Kidney (tissue), 14 donors: ENCODE data around the gene PITX1. TPM values are rescaled to one million over a fixed set of nuclear protein-coding genes. Genes with fewer than 3 reads are reported as not detected.
A peak's percentile ranks its signal among the peaks of the same experiment; 100 is the strongest.

Experiments
- DNase-seq, 5 donors: peaks; one replicate each; pipeline ENCODE4 v3.0.0-alpha.2; 2013 to 2020
- FAIRE-seq: peaks from 2 replicates; lab custom pipeline; 2012; peaks lifted over from hg19 to GRCh38; lab: Jason Lieb, UNC
- H3K27ac ChIP-seq, 2 donors: one replicate each; pipeline ENCODE4 v1.7.0; 2013; ENCODE audit warnings: low read depth in 2 of 2, low read length in 2 of 2, inconsistent platforms in 1 of 2
- H3K27me3 ChIP-seq: one replicate; pipeline ENCODE4 v1.7.1; 2013; ENCODE audit warnings: low read length, inconsistent platforms; ENCODE audit not compliant: control insufficient read depth, insufficient read depth
- H3K36me3 ChIP-seq, 3 donors: one replicate each; pipeline versions ENCODE4 v1.7.0 to v1.7.1; 2013; ENCODE audit warnings: low read length in 3 of 3, control low read depth in 1 of 3, inconsistent platforms in 1 of 3; ENCODE audit not compliant: insufficient read depth in 3 of 3, control insufficient read depth in 2 of 3
- H3K4me1 ChIP-seq, 3 donors: one replicate each; pipeline versions ENCODE4 v1.7.0 to v1.7.1; 2013; ENCODE audit warnings: low read length in 3 of 3, inconsistent platforms in 1 of 3, low read depth in 1 of 3; ENCODE audit not compliant: control insufficient read depth in 2 of 3, insufficient read depth in 2 of 3
- H3K4me3 ChIP-seq, 3 donors: one replicate each; pipeline versions ENCODE4 v1.7.0 to v1.8.1; 2013; ENCODE audit warnings: low read length in 3 of 3, control low read depth in 1 of 3, inconsistent platforms in 1 of 3
- H3K9ac ChIP-seq, 3 donors: one replicate each; pipeline versions ENCODE4 v1.7.0 to v1.7.1; 2013; ENCODE audit warnings: low read length in 3 of 3, control low read depth in 1 of 3, inconsistent platforms in 1 of 3
- H3K9me3 ChIP-seq, 3 donors: one replicate each; pipeline versions ENCODE4 v1.7.0 to v1.7.1; 2013; ENCODE audit warnings: low read length in 3 of 3, control low read depth in 1 of 3, inconsistent platforms in 1 of 3; ENCODE audit not compliant: control insufficient read depth in 2 of 3, insufficient read depth in 1 of 3
- intact Hi-C: fragments of 100-400 bp; cut with DNase I; formaldehyde crosslinking; loops from one replicate; pipeline ENCODE4 v1.11.1; 2022
- polyA plus RNA-seq: library from polyadenylated mRNA; stranded (reverse); fragments of 350-450 nt; fragmentation: Illumina TruSeq; extraction: RNeasy Lipid Tissue Mini Kit (QIAGEN cat#74804); gene quantifications from one replicate; pipeline ENCODE4 v1.2.3, GENCODE V29; 2014; ENCODE audit warnings: low read depth, low replicate concordance; ENCODE audit not compliant: insufficient read depth
- total RNA-seq: library from RNA; stranded (reverse); fragmentation: NEBNext Ultra II Directional; extraction: Animal tissue kit (Norgen Biotek cat#: 25700); gene quantifications from one replicate; pipeline ENCODE4 v1.2.1, GENCODE V29; 2021
- TF ChIP-seq, protein P1 (sequence below): IDR thresholded peaks from 3 replicates; pipeline ENCODE4 v1.5.1; 2012; ENCODE audit warnings: mild to moderate bottlenecking, moderate library complexity, borderline replicate concordance; ENCODE audit not compliant: insufficient read depth; ENCODE audit errors: extremely low read depth
- donor health status: control.
- donor health status: control.
- donor health status: control.
- donor health status: control.
- donor health status: control.
- donor health status: DM: yes; HTN: yes; CAD: no.
- donor health status: Normal renal cell carcinoma (clear cell type).

The PITX1 gene
- total and polyA plus RNA-seq, 2 donors from 2014 or later, result not detected

- H3K9me3 ChIP-seq, result peaks cover 0 to 8% (median 3%) of the 10 kb centered on the region in 3 donors
- no peak overlapping the region for H3K4me3 ChIP-seq
- TF ChIP-seq, protein P1, sequence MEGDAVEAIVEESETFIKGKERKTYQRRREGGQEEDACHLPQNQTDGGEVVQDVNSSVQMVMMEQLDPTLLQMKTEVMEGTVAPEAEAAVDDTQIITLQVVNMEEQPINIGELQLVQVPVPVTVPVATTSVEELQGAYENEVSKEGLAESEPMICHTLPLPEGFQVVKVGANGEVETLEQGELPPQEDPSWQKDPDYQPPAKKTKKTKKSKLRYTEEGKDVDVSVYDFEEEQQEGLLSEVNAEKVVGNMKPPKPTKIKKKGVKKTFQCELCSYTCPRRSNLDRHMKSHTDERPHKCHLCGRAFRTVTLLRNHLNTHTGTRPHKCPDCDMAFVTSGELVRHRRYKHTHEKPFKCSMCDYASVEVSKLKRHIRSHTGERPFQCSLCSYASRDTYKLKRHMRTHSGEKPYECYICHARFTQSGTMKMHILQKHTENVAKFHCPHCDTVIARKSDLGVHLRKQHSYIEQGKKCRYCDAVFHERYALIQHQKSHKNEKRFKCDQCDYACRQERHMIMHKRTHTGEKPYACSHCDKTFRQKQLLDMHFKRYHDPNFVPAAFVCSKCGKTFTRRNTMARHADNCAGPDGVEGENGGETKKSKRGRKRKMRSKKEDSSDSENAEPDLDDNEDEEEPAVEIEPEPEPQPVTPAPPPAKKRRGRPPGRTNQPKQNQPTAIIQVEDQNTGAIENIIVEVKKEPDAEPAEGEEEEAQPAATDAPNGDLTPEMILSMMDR, result no peak
- no peaks in the 10 kb centered on the region for H3K27me3 ChIP-seq
- no peak overlapping the region for H3K27ac ChIP-seq
- intact Hi-C loops, result no loop called here
- no peaks in the 10 kb centered on the region for H3K36me3 ChIP-seq
- H3K4me1 ChIP-seq, result no peaks in the 10 kb centered on the region
- DNase-seq (no peak), FAIRE-seq (no peak)
- no peak overlapping the region for H3K9ac ChIP-seq
Observed at GRCh38 chr5:135079099-135079681, 45.2 kb upstream of the PITX1 start.

GRCh38 chr5:135076801-135077200 is 42.8 kb upstream of the PITX1 start:
- Histone ChIP-seq H3K4me1 (no peaks in the 10 kb centered on the region), H3K27ac (no peak overlapping the region), H3K36me3 (no peaks in the 10 kb centered on the region), H3K4me3 (no peak overlapping the region), H3K9ac (no peak overlapping the region), H3K27me3 (no peaks in the 10 kb centered on the region), H3K9me3 (peaks cover 0 to 6% (median 3%) of the 10 kb centered on the region in 3 donors)
- no peak for FAIRE-seq
- TF ChIP-seq, protein P1, result no peak
- intact Hi-C loops, result no loop called here
- peak in 1 of 5 donors; percentile 26 for DNase-seq

DNA sequence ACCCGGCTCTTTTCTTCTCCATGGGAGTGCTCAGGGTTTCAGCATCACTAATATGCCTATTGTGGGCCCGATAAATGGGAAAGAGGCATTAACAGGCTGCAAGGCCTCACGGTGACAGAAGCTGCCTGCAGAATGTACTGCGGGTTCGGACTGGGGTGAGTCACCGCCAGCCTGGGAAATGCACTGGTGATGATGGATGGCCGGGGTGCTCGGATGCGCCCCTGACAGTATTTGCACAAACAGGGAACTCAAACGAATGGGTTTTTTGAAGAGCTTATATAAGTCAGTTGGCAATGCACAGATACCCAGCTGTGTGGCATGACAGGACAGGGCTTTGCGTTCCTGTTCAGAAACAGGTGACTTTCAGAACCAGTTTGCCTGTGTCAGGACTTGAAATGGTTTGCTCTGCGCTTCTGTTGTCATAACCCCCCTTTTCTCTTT is 42.0 kb upstream of the PITX1 start:
- H3K27me3 ChIP-seq, result no peaks in the 10 kb centered on the region
- TF ChIP-seq, protein P1, result no peak
- intact Hi-C loops, result no loop called here
- H3K4me1 ChIP-seq, result no peaks in the 10 kb centered on the region
- no peaks in the 10 kb centered on the region for H3K36me3 ChIP-seq
- H3K9ac ChIP-seq, result no peak overlapping the region
- FAIRE-seq (no peak), DNase-seq (peak in 2 of 5 donors; percentile 8 to 28)
- no peak overlapping the region for H3K27ac ChIP-seq
- no peak overlapping the region for H3K4me3 ChIP-seq
- H3K9me3 ChIP-seq, result peaks cover 0 to 3% (median 2%) of the 10 kb centered on the region in 3 donors

DNA sequence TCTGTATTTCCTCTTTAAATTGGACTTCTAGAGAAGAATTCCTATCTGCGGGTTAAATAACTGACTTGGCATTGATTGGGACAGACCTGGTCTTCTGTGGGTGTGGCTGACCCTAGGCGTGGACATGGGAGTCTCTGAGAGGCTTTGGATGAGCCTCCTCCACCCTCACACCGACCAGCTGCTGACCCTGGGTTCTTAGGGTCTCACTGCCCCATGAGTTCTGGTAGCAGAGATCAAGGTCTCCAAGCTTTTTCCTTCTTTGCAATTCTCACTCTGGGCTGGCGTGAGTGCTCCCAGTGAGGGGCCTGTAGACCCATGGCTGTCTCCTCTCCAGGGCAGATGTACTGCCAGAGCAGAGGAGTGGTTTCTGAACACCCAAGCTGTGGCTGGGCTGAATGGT is 41.6 kb upstream of the PITX1 start:
- TF ChIP-seq, protein P1, result no peak
- intact Hi-C loops, result no loop called here
- DNase-seq, result peak in 1 of 5 donors; percentile 16

More for the DNA sequence above, 41.6 kb upstream of the PITX1 start:
- Histone ChIP-seq H3K9ac (no peak overlapping the region), H3K4me1 (no peaks in the 10 kb centered on the region), H3K27me3 (no peaks in the 10 kb centered on the region), H3K36me3 (no peaks in the 10 kb centered on the region), H3K9me3 (no peaks in the 10 kb centered on the region), H3K27ac (no peak overlapping the region), H3K4me3 (no peak overlapping the region)
- FAIRE-seq, result no peak
